ENCODE data around the gene LTK. TPM values are rescaled to one million over a fixed set of nuclear protein-coding genes. Genes with fewer than 3 reads are reported as not detected.

The LTK gene
- total and polyA plus RNA-seq, 2 experiments from 2014 or later, result 0.14 TPM; not detected in 1

- TF ChIP-seq POLR2AphosphoS5 (IDR thresholded peaks at IDR 0.05; ENCODE audit: low read depth) (no peak), ETS1 (IDR thresholded peaks at IDR 0.05) (no peak), ZNF331 (CRISPR knock-in tag; IDR thresholded peaks at IDR 0.05; ENCODE audit: low read depth) (no peak), JUNB (IDR thresholded peaks at IDR 0.05; ENCODE audit: unreplicated experiment) (no peak), STAT1 (IDR thresholded peaks at IDR 0.05; ENCODE audit: unreplicated experiment) (no peak), ZNF462 (CRISPR knock-in tag; IDR thresholded peaks at IDR 0.05) (no peak)
These were observed 29.9 kb upstream of the LTK start (continued) for GRCh38 chr15:41543521-41543870.

GRCh38 chr15:41536866-41537265, 23.2 kb upstream of the LTK start:
- H3F3A ChIP-seq (replicated peaks; ENCODE audit: low read depth), result 0 out of 2 replicates have a peak, but pooled peaks cover 2% of the 10 kb centered on the region
- Mint-ChIP-seq H3K4me3 (no peak overlapping the region), H3K9me3 (no peaks in the 10 kb centered on the region; the same call in 2 of the 3 replicates), H3K36me3 (ENCODE audit: low read depth) (peaks cover 36% of the 10 kb centered on the region), H3K4me1 (no peaks in the 10 kb centered on the region), H3K27me3 (ENCODE audit: insufficient read depth, low read depth, poor library complexity) (peaks cover 2% of the 10 kb centered on the region), H3K27ac (no peak overlapping the region; the same call in 1 of the 2 replicates)
- H3K4me3 ChIP-seq, result no peak overlapping the region
- H3K79me2 ChIP-seq (replicated peaks; ENCODE audit: insufficient read depth), result 0 out of 2 replicates have a peak, but pooled peaks cover 16% of the 10 kb centered on the region
- H3K4me2 ChIP-seq, result no peak overlapping the region
- H2AFZ ChIP-seq, result no peak overlapping the region
- no peak overlapping the region for H3K27ac ChIP-seq (ENCODE audit: low read depth)
- no peaks in the 10 kb centered on the region for H3K4me1 ChIP-seq (ENCODE audit: insufficient read depth)
- H3K9me2 ChIP-seq (ENCODE audit: insufficient read depth), result no peaks in the 10 kb centered on the region
- DNase-seq (ENCODE audit: low spot score) (no peak), ATAC-seq (no peak)
- peaks cover 5% of the 10 kb centered on the region; the same call in 1 of the 2 replicates for H4K20me1 ChIP-seq (replicated peaks; ENCODE audit: insufficient read depth)
- peaks cover 21% of the 10 kb centered on the region for H3K36me3 ChIP-seq (ENCODE audit: insufficient read depth)
- no peaks in the 10 kb centered on the region for H3K27me3 ChIP-seq (ENCODE audit: insufficient read depth)
- TF ChIP-seq NANOG (IDR thresholded peaks at IDR 0.05; ENCODE audit: borderline replicate concordance) (no peak), ZNF114 (CRISPR knock-in tag; IDR thresholded peaks at IDR 0.05) (no peak), ZNF462 (CRISPR knock-in tag; IDR thresholded peaks at IDR 0.05) (no peak)
